Cardiac muscle cell (in vitro differentiated cells and primary cell): Measurements from ENCODE around the gene SMYD3. TPM values are rescaled to one million over a fixed set of nuclear protein-coding genes. Genes with fewer than 3 reads are reported as not detected.
A peak's percentile ranks its signal among the peaks of the same experiment; 100 is the strongest.

Experiments used
- DNase-seq, 2 donors: peaks; one replicate each; pipeline versions ENCODE4 v3.0.0 to v3.0.0-alpha.2; 2010 to 2017; ENCODE audit warnings: low read depth in 1 of 2, low spot score in 1 of 2
- H3K27ac ChIP-seq: fragments of 200-600 bp; sonication (generic); 2 replicates; pipeline ENCODE4 v1.5.1; 2016
- H3K27me3 ChIP-seq: fragments of 200-600 bp; sonication (generic); 2 replicates; pipeline ENCODE4 v1.6.0; 2016; ENCODE audit warnings: control low read depth
- H3K36me3 ChIP-seq: fragments of 200-600 bp; sonication (generic); 2 replicates; pipeline ENCODE4 v1.5.1; 2016; ENCODE audit warnings: control low read depth
- H3K4me1 ChIP-seq: fragments of 200-600 bp; sonication (generic); 2 replicates; pipeline ENCODE4 v1.8.1; 2017; ENCODE audit warnings: low read depth, mild to moderate bottlenecking, mixed run types
- H3K4me3 ChIP-seq: fragments of 200-600 bp; sonication (generic); 2 replicates; pipeline ENCODE4 v1.5.1; 2016; ENCODE audit warnings: mild to moderate bottlenecking
- H3K9me3 ChIP-seq: fragments of 200-600 bp; sonication (generic); 2 replicates; pipeline ENCODE4 v1.5.1; 2017; ENCODE audit warnings: low read depth, mild to moderate bottlenecking, control low read depth
- polyA plus RNA-seq: library from polyadenylated mRNA; unstranded; fragments of >200 nt; fragmentation: Nextera tagmentation; extraction: Ambion mirVana; gene quantifications from 2 replicates; pipeline ENCODE4 v1.2.1, GENCODE V29; 2016
- total RNA-seq: library from RNA; depleted of rRNA; stranded (reverse); fragments of >200 nt; gene quantifications from 2 replicates; pipeline ENCODE4 v1.2.3, GENCODE V29; 2016
- TF ChIP-seq, protein P1 (sequence below): IDR thresholded peaks from 2 replicates; pipeline ENCODE4 v1.5.1; 2012; ENCODE audit warnings: low read depth, mild to moderate bottlenecking, low read length

Gene SMYD3
- total and polyA plus RNA-seq, 2 experiments from 2014 or later, result 47.2 to 50.8 TPM

DNA sequence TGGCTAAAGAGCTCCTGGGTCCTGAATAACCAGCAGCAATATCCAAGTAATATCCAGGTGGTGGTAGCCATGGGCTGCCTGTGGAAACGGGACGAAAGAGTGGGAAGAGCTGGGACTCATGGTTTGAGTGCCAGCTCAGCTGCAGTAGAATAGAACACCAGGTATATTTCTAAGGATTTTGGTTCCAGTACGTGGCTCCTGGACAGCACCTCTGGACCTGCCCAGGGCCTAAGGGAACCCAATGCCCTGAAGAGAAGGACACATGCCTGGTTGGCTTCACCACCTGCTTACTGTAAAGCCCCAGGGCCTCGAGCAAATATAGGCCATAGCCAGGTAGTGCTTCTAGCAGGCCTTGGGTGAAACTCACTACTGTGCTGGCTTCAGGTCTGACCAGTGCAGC, 785.6 kb downstream of the SMYD3 start:
- no peak overlapping the region for H3K27ac ChIP-seq
- H3K9me3 ChIP-seq, result no peaks in the 10 kb centered on the region
- no peaks in the 10 kb centered on the region for H3K36me3 ChIP-seq
- H3K4me3 ChIP-seq, result no peak overlapping the region
- no peaks in the 10 kb centered on the region for H3K27me3 ChIP-seq
- TF ChIP-seq, protein P1, sequence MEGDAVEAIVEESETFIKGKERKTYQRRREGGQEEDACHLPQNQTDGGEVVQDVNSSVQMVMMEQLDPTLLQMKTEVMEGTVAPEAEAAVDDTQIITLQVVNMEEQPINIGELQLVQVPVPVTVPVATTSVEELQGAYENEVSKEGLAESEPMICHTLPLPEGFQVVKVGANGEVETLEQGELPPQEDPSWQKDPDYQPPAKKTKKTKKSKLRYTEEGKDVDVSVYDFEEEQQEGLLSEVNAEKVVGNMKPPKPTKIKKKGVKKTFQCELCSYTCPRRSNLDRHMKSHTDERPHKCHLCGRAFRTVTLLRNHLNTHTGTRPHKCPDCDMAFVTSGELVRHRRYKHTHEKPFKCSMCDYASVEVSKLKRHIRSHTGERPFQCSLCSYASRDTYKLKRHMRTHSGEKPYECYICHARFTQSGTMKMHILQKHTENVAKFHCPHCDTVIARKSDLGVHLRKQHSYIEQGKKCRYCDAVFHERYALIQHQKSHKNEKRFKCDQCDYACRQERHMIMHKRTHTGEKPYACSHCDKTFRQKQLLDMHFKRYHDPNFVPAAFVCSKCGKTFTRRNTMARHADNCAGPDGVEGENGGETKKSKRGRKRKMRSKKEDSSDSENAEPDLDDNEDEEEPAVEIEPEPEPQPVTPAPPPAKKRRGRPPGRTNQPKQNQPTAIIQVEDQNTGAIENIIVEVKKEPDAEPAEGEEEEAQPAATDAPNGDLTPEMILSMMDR, result no peak
- DNase-seq, result no peak
- no peaks in the 10 kb centered on the region for H3K4me1 ChIP-seq

DNA sequence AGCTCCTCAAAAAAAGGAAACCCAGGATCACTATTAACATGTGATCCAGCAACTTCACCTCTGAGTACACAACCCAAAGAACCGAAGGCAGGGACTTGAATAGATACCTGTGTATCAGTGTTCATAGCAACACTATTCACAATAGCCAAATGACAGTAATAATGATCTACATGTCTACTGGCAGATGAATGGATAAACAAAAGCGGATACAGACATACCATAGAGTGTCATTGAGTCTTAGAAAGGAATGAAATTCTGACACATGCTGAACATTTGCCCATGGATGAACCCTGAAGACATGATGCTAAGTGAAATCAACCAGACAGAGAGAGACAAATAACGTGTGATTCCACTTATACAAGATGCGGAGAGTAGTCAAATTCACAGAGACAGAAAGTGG, 788.1 kb downstream of the SMYD3 start:
- H3K4me3 ChIP-seq, result no peak overlapping the region
- H3K36me3 ChIP-seq, result no peaks in the 10 kb centered on the region
- no peaks in the 10 kb centered on the region for H3K9me3 ChIP-seq
- no peaks in the 10 kb centered on the region for H3K27me3 ChIP-seq
- no peaks in the 10 kb centered on the region for H3K4me1 ChIP-seq
- TF ChIP-seq, protein P1, result no peak
- DNase-seq, result no peak
- H3K27ac ChIP-seq, result no peak overlapping the region

DNA sequence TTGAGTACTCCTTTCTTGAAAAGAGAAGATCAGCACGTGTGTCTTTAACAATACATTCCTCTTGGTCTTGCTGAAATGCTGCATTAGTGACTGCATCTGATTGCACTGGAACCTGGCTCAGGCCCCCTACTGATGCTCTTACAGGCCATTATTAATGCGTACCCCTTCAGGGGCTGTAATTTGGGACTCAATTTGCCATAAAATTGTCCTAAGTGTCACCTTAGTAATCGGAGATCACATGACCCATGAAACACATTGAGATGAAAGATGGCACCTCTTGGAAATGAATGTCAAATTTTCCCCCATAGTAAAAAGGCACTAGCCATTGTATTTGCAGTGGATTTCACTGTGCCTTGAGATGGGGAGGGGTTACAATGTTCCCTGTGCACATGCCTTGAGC, 789.0 kb downstream of the SMYD3 start:
- TF ChIP-seq, protein P1, result no peak
- H3K9me3 ChIP-seq, result no peaks in the 10 kb centered on the region
- no peak for DNase-seq
- H3K27me3 ChIP-seq, result no peaks in the 10 kb centered on the region
- no peaks in the 10 kb centered on the region for H3K4me1 ChIP-seq
- no peak overlapping the region for H3K27ac ChIP-seq
- no peak overlapping the region for H3K4me3 ChIP-seq
- H3K36me3 ChIP-seq, result no peaks in the 10 kb centered on the region

DNA sequence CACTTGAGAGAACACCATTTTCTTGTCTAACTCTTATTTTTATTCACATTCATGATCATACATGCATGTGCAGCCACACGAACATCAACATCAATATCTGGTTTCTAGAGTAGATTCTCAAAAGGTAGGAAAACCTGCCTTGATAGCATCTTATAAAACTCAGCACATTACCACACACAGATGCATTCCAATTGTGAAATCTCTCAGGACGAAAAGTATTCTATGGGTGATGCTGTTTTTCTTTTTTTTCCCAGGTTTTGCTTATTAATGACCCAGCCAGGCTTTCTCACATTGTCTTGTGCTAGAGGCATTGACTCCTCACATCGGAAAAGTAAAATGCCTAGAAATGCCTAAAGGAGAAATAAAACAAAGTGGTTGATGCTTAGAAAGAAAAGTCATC, 789.5 kb downstream of the SMYD3 start:
- no peak for DNase-seq
- TF ChIP-seq, protein P1, result no peak
- no peaks in the 10 kb centered on the region for H3K9me3 ChIP-seq
- H3K36me3 ChIP-seq, result no peaks in the 10 kb centered on the region
- no peaks in the 10 kb centered on the region for H3K27me3 ChIP-seq
- no peak overlapping the region for H3K27ac ChIP-seq
- H3K4me1 ChIP-seq, result no peaks in the 10 kb centered on the region
- no peak overlapping the region for H3K4me3 ChIP-seq

DNA sequence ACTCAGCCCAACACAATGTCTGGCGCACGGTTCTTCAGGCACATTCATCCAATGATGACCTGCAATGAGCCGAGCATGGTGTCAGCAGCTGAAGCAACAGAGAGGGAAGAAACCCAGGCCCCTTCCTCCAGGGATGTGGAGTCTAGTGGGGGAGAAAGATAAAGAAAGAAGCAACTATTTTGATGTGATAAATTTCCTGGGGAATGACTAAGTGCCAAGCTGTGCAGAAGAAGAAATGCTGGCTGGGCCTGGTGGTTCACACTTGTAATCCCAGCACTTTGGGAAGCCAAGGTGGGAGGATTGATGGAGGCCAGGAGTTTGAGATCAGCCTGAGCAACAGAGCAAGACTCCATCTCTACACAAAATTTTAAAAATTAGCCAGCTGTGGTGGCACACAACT, 790.5 kb downstream of the SMYD3 start:
- Histone ChIP-seq H3K4me1 (no peaks in the 10 kb centered on the region), H3K27ac (no peak overlapping the region), H3K27me3 (no peaks in the 10 kb centered on the region), H3K36me3 (no peaks in the 10 kb centered on the region), H3K9me3 (no peaks in the 10 kb centered on the region), H3K4me3 (no peak overlapping the region)
- TF ChIP-seq, protein P1, result no peak
- no peak for DNase-seq

DNA sequence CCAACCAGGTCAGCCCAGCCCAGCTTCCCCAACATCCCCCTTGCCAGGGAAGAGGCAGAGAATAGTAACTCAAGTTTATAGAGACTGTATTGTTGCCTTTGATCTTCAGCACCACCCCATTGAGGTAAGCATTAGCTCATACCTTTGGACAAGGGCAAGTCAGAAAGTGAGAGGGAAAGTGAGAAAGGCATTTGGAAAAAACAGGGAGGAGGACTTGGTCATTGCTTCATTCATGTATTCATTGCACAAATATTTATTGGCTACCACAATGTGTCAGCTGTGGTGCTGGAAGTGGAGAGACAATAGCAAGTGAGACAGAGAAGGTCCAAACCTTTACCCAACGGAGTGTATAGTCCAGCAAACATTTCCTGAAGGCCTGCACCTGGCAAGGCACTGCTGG, 791.1 kb downstream of the SMYD3 start:
- TF ChIP-seq, protein P1, result no peak
- DNase-seq, result peak in 1 of 2 donors; percentile 76
- Histone ChIP-seq H3K27ac (no peak overlapping the region), H3K36me3 (peaks cover under 1% of the 10 kb centered on the region), H3K4me1 (no peaks in the 10 kb centered on the region), H3K4me3 (no peak overlapping the region), H3K9me3 (no peaks in the 10 kb centered on the region), H3K27me3 (no peaks in the 10 kb centered on the region)
